Measurements from ENCODE around the gene DMKN.

Gene DMKN

GRCh38 chr19:35546532-35546931 lies 33.1 kb upstream of the DMKN start:
- H3K27ac ChIP-seq: peak overlapping the region; percentile 87
- TF ChIP-seq, protein P1, sequence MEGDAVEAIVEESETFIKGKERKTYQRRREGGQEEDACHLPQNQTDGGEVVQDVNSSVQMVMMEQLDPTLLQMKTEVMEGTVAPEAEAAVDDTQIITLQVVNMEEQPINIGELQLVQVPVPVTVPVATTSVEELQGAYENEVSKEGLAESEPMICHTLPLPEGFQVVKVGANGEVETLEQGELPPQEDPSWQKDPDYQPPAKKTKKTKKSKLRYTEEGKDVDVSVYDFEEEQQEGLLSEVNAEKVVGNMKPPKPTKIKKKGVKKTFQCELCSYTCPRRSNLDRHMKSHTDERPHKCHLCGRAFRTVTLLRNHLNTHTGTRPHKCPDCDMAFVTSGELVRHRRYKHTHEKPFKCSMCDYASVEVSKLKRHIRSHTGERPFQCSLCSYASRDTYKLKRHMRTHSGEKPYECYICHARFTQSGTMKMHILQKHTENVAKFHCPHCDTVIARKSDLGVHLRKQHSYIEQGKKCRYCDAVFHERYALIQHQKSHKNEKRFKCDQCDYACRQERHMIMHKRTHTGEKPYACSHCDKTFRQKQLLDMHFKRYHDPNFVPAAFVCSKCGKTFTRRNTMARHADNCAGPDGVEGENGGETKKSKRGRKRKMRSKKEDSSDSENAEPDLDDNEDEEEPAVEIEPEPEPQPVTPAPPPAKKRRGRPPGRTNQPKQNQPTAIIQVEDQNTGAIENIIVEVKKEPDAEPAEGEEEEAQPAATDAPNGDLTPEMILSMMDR (conservative IDR thresholded peaks at IDR 0.05): no peak
- no peak for TF ChIP-seq ZFX (IDR thresholded peaks at IDR 0.05)

GRCh38 chr19:35545855-35546381 lies 32.5 kb upstream of the DMKN start:
- peak; percentile 73; the same call in 1 of the 2 replicates for TF ChIP-seq ZFX (IDR thresholded peaks at IDR 0.05)
- TF ChIP-seq, protein P1 (conservative IDR thresholded peaks at IDR 0.05): no peak
- H3K27ac ChIP-seq: peak overlapping the region; percentile 87

- H3K27ac ChIP-seq: peak within 1 kb of the TSS; percentile 87
- TF ChIP-seq, protein P1 (conservative IDR thresholded peaks at IDR 0.05): no peak
- TF ChIP-seq ZFX (IDR thresholded peaks at IDR 0.05): peak; percentile 94
Observed at GRCh38 chr19:35545001-35545854, 31.8 kb upstream of the DMKN start, which contains the start of gene TMEM147. TMEM147 (plus strand) TSS chr19:35545626; CDS start chr19:35545740, 114 bp downstream.

DNA sequence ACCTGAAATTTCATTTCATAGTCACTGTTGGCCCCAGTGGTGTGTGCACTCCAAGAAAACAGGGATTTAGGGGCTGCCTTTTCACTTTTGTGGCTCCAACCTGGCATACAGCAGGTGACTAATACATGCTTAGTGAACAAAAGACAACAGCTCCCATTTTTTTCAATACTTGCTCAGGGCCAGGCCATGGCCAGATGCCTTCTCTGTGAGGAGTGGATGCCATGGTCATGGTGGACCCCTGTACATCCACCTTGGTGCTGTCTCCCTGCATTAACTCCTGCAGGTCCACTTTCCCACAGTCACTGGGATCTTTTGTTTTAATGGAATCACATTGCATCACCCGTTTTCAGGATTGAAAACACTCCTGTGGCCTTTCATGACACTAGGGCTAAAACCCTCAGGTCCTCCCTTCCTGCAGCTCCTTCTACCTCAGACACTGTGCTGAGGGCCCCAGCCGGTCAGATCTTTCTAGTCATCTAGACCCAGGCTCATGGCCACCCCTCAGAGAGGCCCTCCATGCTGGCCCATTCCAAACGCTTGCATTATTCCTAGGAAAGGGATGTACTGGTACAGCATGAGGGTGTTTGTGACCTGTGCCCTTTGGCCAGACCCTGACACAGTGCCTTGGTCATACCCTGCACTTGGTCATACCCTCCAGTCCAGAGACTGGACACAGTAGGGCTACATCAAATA lies 30.8 kb upstream of the DMKN start:
- H3K27ac ChIP-seq: peak overlapping the region; percentile 87

GRCh38 chr19:35543280-35544109 lies 30.0 kb upstream of the DMKN start:
- no peak overlapping the region for H3K27ac ChIP-seq
- no peak for TF ChIP-seq ZFX (IDR thresholded peaks at IDR 0.05)
- TF ChIP-seq, protein P1 (conservative IDR thresholded peaks at IDR 0.05): no peak

More for the DNA sequence above, 30.8 kb upstream of the DMKN start:
- TF ChIP-seq, protein P1 (conservative IDR thresholded peaks at IDR 0.05): no peak
- no peak for TF ChIP-seq ZFX (IDR thresholded peaks at IDR 0.05)

GRCh38 chr19:35542209-35542608 lies 28.8 kb upstream of the DMKN start:
- no peak for TF ChIP-seq ZFX (IDR thresholded peaks at IDR 0.05)
- TF ChIP-seq, protein P1 (conservative IDR thresholded peaks at IDR 0.05): no peak
- no peak overlapping the region for H3K27ac ChIP-seq
